Upper lobe of left lung (tissue), 6 donors: ENCODE measurements around the gene NCL. TPM values are rescaled to one million over a fixed set of nuclear protein-coding genes. Genes with fewer than 3 reads are reported as not detected.
A peak's percentile ranks its signal among the peaks of the same experiment; 100 is the strongest.

ENCODE experiments used
- ATAC-seq, 2 donors: fragments of 200-7000 bp; cut with Tn5 transposase; one replicate each; pipeline ENCODE4 v1.9.1; 2022; ENCODE audit warnings: mild to moderate bottlenecking in 2 of 2, moderate library complexity in 2 of 2; ENCODE audit not compliant: low FRiP score in 2 of 2
- DNase-seq, 2 donors: peaks; one replicate each; pipeline ENCODE4 v3.0.0-alpha.2; 2019 to 2020
- H3K27ac ChIP-seq, 4 donors: fragments of 200-600 bp; sonication (generic); one replicate each; pipeline ENCODE4 v1.5.1; 2016 to 2019
- H3K27me3 ChIP-seq, 4 donors: fragments of 200-600 bp; sonication (generic); one replicate each; pipeline ENCODE4 v1.5.1; 2017 to 2019
- H3K36me3 ChIP-seq, 4 donors: fragments of 200-600 bp; sonication (generic); one replicate each; pipeline ENCODE4 v1.5.1; 2016 to 2019
- H3K4me1 ChIP-seq, 4 donors: fragments of 200-600 bp; sonication (generic); one replicate each; pipeline ENCODE4 v1.5.1; 2018 to 2019
- H3K4me3 ChIP-seq, 4 donors: fragments of 200-600 bp; sonication (generic); one replicate each; pipeline ENCODE4 v1.5.1; 2017 to 2019; ENCODE audit warnings: mild to moderate bottlenecking in 2 of 4, moderate library complexity in 1 of 4
- H3K9me3 ChIP-seq, 4 donors: fragments of 200-600 bp; sonication (generic); one replicate each; pipeline ENCODE4 v1.5.1; 2018 to 2019
- CTCF ChIP-seq, 6 experiments: fragments of 450-650 bp in 4 of 6; fragments of 200-600 bp in 2 of 6; sonication (generic) in 2 of 6; IDR thresholded peaks; one replicate each; pipeline ENCODE4 v1.5.1; 2016 to 2019; ENCODE audit warnings: antibody characterized with exemption in 6 of 6
- EP300 ChIP-seq, 4 donors: sonication (generic); formaldehyde crosslinking; IDR thresholded peaks; one replicate each; pipeline ENCODE4 v1.5.1; 2017; ENCODE audit warnings: antibody characterized with exemption in 4 of 4, control low read depth in 2 of 4
- POLR2A ChIP-seq, 4 donors: fragments of 450-650 bp; IDR thresholded peaks; one replicate each; pipeline ENCODE4 v1.5.1; 2016 to 2017; ENCODE audit warnings: antibody characterized with exemption in 4 of 4, mild to moderate bottlenecking in 2 of 4
- POLR2AphosphoS5 ChIP-seq, 2 donors: sonication (generic); formaldehyde crosslinking; IDR thresholded peaks; one replicate each; pipeline ENCODE4 v1.5.1; 2017; ENCODE audit warnings: antibody characterized with exemption in 2 of 2
- WGBS, 2 donors: methylation state at CpG; one replicate each; pipeline ENCODE4 v1.1.5; 2017 to 2018; 5-methylcytosine and 5-hydroxymethylcytosine counted together
- total RNA-seq, 6 donors: library from RNA; depleted of rRNA in 4 of 6; stranded (reverse); fragments of >200 nt in 4 of 6; gene quantifications; one replicate each; pipeline versions ENCODE4 v1.1.0 to v1.2.1, GENCODE V29; 2016 to 2021
- donor health status: DM: no; HTN: no; CAD: no; lungs with moderate emphysema.
- donor health status: DM: no; HTN: yes; CAD: no; lungs with severe emphysema.

Gene NCL
- total RNA-seq, 6 donors from 2014 or later = 113 to 299 (median 194) TPM

- no peak overlapping the region for H3K27ac ChIP-seq
- WGBS, 2 donors = 83 to 85% methylated on average over 22 of the region's 26 CpGs
- no peaks in the 10 kb centered on the region for H3K36me3 ChIP-seq
- H3K4me1 ChIP-seq = no peaks in the 10 kb centered on the region
- no peaks in the 10 kb centered on the region for H3K9me3 ChIP-seq
- ATAC-seq (no peak), DNase-seq (peak in 1 of 2 donors; percentile 68)
- no peaks in the 10 kb centered on the region for H3K27me3 ChIP-seq
- no peak overlapping the region for H3K4me3 ChIP-seq
- no peak for TF ChIP-seq POLR2AphosphoS5 (IDR thresholded peaks at IDR 0.05)
- no peak for TF ChIP-seq EP300 (IDR thresholded peaks at IDR 0.05)
- TF ChIP-seq POLR2A (IDR thresholded peaks at IDR 0.05) = no peak
- TF ChIP-seq CTCF (IDR thresholded peaks at IDR 0.05) = no peak
These were observed 45.3 kb downstream of the NCL start for GRCh38 chr2:231418820-231419640.

- Histone ChIP-seq H3K4me3 (no peak overlapping the region), H3K27me3 (peaks cover 0 to 7% (median 0%) of the 10 kb centered on the region in 4 donors), H3K27ac (no peak overlapping the region), H3K9me3 (peaks cover 0 to 9% (median 2%) of the 10 kb centered on the region in 4 donors), H3K4me1 (peaks cover 10 to 14% (median 12%) of the 10 kb centered on the region in 4 donors), H3K36me3 (no peaks in the 10 kb centered on the region)
- no peak for DNase-seq
- TF ChIP-seq EP300 (IDR thresholded peaks at IDR 0.05) (no peak), CTCF (IDR thresholded peaks at IDR 0.05) (no peak), POLR2AphosphoS5 (IDR thresholded peaks at IDR 0.05) (no peak), POLR2A (IDR thresholded peaks at IDR 0.05) (no peak)
- no peak for ATAC-seq
These were observed 49.3 kb downstream of the NCL start for GRCh38 chr2:231415029-231415428.

- no peak for TF ChIP-seq CTCF (IDR thresholded peaks at IDR 0.05)
- no peak for TF ChIP-seq POLR2A (IDR thresholded peaks at IDR 0.05)
- no peak for TF ChIP-seq EP300 (IDR thresholded peaks at IDR 0.05)
- no peak for TF ChIP-seq POLR2AphosphoS5 (IDR thresholded peaks at IDR 0.05)
- 71 to 73% methylated on average over 15 of the region's 15 CpGs for WGBS, 2 donors
- H3K27me3 ChIP-seq = peaks cover 0 to 7% (median 0%) of the 10 kb centered on the region in 4 donors
- H3K4me3 ChIP-seq = no peak overlapping the region
- H3K9me3 ChIP-seq = peaks cover 0 to 9% (median 2%) of the 10 kb centered on the region in 4 donors
- H3K4me1 ChIP-seq = peaks cover 10 to 14% (median 12%) of the 10 kb centered on the region in 4 donors
- H3K27ac ChIP-seq = no peak overlapping the region
- no peaks in the 10 kb centered on the region for H3K36me3 ChIP-seq
- ATAC-seq = no peak
- no peak for DNase-seq
These were observed 50.3 kb downstream of the NCL start for GRCh38 chr2:231413921-231414476.

GRCh38 chr2:231413456-231413855 lies 50.8 kb downstream of the NCL start:
- Histone ChIP-seq H3K27me3 (peaks cover 0 to 7% (median 0%) of the 10 kb centered on the region in 4 donors), H3K4me3 (no peak overlapping the region), H3K27ac (no peak overlapping the region), H3K9me3 (peaks cover 0 to 9% (median 2%) of the 10 kb centered on the region in 4 donors), H3K4me1 (peaks cover 10 to 14% (median 12%) of the 10 kb centered on the region in 4 donors), H3K36me3 (no peaks in the 10 kb centered on the region)
- TF ChIP-seq CTCF (IDR thresholded peaks at IDR 0.05) = no peak
- no peak for TF ChIP-seq EP300 (IDR thresholded peaks at IDR 0.05)
- TF ChIP-seq POLR2AphosphoS5 (IDR thresholded peaks at IDR 0.05) = no peak
- TF ChIP-seq POLR2A (IDR thresholded peaks at IDR 0.05) = no peak
- ATAC-seq (no peak), DNase-seq (no peak)
- 85 to 86% methylated on average over 6 of the region's 6 CpGs for WGBS, 2 donors
